Measurements from ENCODE around the gene UXS1.

DNA sequence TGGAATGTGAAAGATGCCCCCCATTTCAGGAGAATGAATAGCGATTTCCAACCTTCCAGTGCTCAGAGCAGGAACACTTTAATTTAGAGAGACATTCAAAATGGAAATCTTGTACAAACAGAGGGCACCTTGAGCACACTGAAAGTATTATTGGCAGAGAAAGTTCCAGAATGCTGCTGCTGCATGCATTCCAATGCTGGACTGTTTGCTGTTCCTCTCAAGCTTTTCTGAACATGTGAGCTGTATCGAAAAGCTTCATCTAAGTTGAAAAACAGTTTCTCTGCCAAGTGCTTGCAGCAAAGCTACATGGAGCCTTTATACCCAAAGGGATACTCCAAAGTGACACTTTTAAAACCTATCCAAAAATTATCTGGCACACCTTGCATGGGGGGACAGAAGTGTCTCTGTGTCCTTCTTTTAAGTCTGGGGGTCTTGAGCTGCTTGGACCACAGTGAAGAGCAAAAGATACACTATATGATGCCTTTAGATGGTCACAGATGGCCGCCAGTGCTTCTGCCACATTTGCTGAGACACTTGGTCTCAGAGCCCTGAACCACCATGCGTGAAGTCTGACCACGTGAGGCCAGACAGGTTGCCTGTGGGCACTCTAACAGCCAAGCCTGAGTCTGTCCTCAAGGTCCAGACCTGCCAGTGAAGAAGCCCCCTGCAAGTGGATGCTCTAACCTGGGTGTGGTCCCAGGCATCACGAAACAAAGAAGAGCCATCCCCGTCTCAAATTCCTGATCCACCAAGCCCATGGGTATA is 18.8 kb downstream of the UXS1 start:
- no peak for TF ChIP-seq CTCF (IDR thresholded peaks at IDR 0.05)
- no peak for TF ChIP-seq POLR2A (IDR thresholded peaks at IDR 0.05)
- no peak for TF ChIP-seq POLR2AphosphoS5 (IDR thresholded peaks at IDR 0.05)
- no peak for TF ChIP-seq EP300 (IDR thresholded peaks at IDR 0.05)

All from sigmoid colon (tissue), 4 donors.